Panc1 (cell line): ENCODE data around the gene MRPL10. TPM values are rescaled to one million over a fixed set of nuclear protein-coding genes. Genes with fewer than 3 reads are reported as not detected.
A peak's percentile ranks its signal among the peaks of the same experiment; 100 is the strongest.

Source experiments
- ATAC-seq: fragments of 200-7000 bp; cut with Tn5 transposase; 2 replicates; pipeline ENCODE4 v1.9.1; 2020; ENCODE audit warnings: mild to moderate bottlenecking, moderate library complexity
- BruUV-seq: library from RNA; stranded (reverse); fragments of 400-500 nt; replicated peaks from 2 replicates; lab custom pipeline; 2021; lab: Mats Ljungman, UMichigan
- CTCF ChIA-PET: fragments of 300-600 bp; sonication (Branson Sonifier 250); formaldehyde crosslinking; loops from one replicate; lab custom pipeline; 2022; ENCODE audit warnings: antibody characterized with exemption; lab: Charles Lee
- POLR2A ChIA-PET: fragments of 300-600 bp; sonication (Branson Sonifier 250); formaldehyde crosslinking; loops from one replicate; lab custom pipeline; 2022; ENCODE audit warnings: antibody characterized with exemption; lab: Charles Lee
- DNase-seq: peaks from one replicate; pipeline ENCODE4 v3.0.0-alpha.2; 2010; ENCODE audit warnings: low read depth, low spot score
- H3K27ac ChIP-seq: 2 replicates; pipeline ENCODE4 v1.5.1; 2011; ENCODE audit warnings: mild to moderate bottlenecking, low read length, inconsistent platforms
- H3K27me3 ChIP-seq: fragments of 200-500 bp; sonication (Bioruptor generic); 2 replicates; pipeline ENCODE4 v1.6.0; 2014; ENCODE audit warnings: low read length, inconsistent platforms; ENCODE audit not compliant: control insufficient read depth, insufficient read depth
- H3K36me3 ChIP-seq: fragments of 200-500 bp; sonication (Bioruptor generic); 2 replicates; pipeline ENCODE4 v1.5.1; 2014; ENCODE audit warnings: inconsistent platforms, mild to moderate bottlenecking, low read length, moderate library complexity; ENCODE audit not compliant: control insufficient read depth, insufficient read depth
- H3K4me1 ChIP-seq: 2 replicates; pipeline ENCODE4 v1.5.1; 2011; ENCODE audit warnings: inconsistent platforms, mild to moderate bottlenecking, low read length, moderate library complexity; ENCODE audit not compliant: control insufficient read depth, insufficient read depth
- H3K4me3 ChIP-seq, 2 experiments: 2 replicates each; pipeline ENCODE4 v1.5.1; 2011 to 2012; ENCODE audit warnings: low read depth in 2 of 2, low read length in 2 of 2, mild to moderate bottlenecking in 2 of 2, inconsistent platforms in 1 of 2, moderate library complexity in 1 of 2
- H3K9me3 ChIP-seq: fragments of 200-500 bp; sonication (Bioruptor generic); 2 replicates; pipeline ENCODE4 v1.5.1; 2014; ENCODE audit warnings: low read depth, mild to moderate bottlenecking, inconsistent platforms, low read length, moderate library complexity; ENCODE audit not compliant: control insufficient read depth, insufficient read depth
- POLR2AphosphoS5 ChIP-seq: IDR thresholded peaks from 2 replicates; pipeline ENCODE4 v1.6.1; 2012; ENCODE audit warnings: mild to moderate bottlenecking, low read depth, low read length, moderate library complexity
- SIN3A ChIP-seq: IDR thresholded peaks from 2 replicates; pipeline ENCODE4 v1.6.1; 2012; ENCODE audit warnings: low read depth, mild to moderate bottlenecking, low read length, moderate library complexity, borderline replicate concordance; ENCODE audit not compliant: insufficient read depth
- TCF7L2 ChIP-seq: IDR thresholded peaks from 2 replicates; pipeline ENCODE4 v1.6.1; 2011; ENCODE audit warnings: mild to moderate bottlenecking, low read depth, low read length, inconsistent platforms
- in situ Hi-C: cut with HindIII; loops from 2 replicates; pipeline ENCODE4 v1.10.0; 2016; ENCODE audit warnings: low sequenced_read_pairs, low pct_unique_long_range_greater_than_20kb
- intact Hi-C: fragments of 100-400 bp; cut with micrococcal nuclease; formaldehyde crosslinking; loops from one replicate; pipeline ENCODE4 v1.10.0; 2022; ENCODE audit not compliant: unreplicated experiment
- total RNA-seq: library from RNA; stranded (reverse); gene quantifications from one replicate; pipeline ENCODE4 v1.2.1, GENCODE V29; 2021; ENCODE audit not compliant: unreplicated experiment
- TF ChIP-seq, protein P1 (sequence below): fragments of 450-650 bp; IDR thresholded peaks from 2 replicates; pipeline ENCODE4 v1.5.1; 2017; ENCODE audit warnings: mild to moderate bottlenecking
- TF ChIP-seq, protein P2 (sequence below), 2 experiments: IDR thresholded peaks; 2 replicates each; pipeline ENCODE4 v1.6.1; 2011 to 2012; ENCODE audit warnings: low read depth in 2 of 2, control low read depth in 1 of 2, low read length in 1 of 2, mild to moderate bottlenecking in 1 of 2, moderate library complexity in 1 of 2; ENCODE audit not compliant: insufficient read depth in 1 of 2

MRPL10 gene
- total RNA-seq, 1 experiment from 2014 or later, result 41.9 TPM

- intact Hi-C loops (no loop called here), in situ Hi-C loops (no loop called here)
- ATAC-seq (no peak), DNase-seq (no peak)
- no peaks in the 10 kb centered on the region for H3K9me3 ChIP-seq
- no peaks in the 10 kb centered on the region for H3K36me3 ChIP-seq
- TF ChIP-seq SIN3A (no peak), TCF7L2 (no peak), POLR2AphosphoS5 (no peak)
- TF ChIP-seq, protein P1, sequence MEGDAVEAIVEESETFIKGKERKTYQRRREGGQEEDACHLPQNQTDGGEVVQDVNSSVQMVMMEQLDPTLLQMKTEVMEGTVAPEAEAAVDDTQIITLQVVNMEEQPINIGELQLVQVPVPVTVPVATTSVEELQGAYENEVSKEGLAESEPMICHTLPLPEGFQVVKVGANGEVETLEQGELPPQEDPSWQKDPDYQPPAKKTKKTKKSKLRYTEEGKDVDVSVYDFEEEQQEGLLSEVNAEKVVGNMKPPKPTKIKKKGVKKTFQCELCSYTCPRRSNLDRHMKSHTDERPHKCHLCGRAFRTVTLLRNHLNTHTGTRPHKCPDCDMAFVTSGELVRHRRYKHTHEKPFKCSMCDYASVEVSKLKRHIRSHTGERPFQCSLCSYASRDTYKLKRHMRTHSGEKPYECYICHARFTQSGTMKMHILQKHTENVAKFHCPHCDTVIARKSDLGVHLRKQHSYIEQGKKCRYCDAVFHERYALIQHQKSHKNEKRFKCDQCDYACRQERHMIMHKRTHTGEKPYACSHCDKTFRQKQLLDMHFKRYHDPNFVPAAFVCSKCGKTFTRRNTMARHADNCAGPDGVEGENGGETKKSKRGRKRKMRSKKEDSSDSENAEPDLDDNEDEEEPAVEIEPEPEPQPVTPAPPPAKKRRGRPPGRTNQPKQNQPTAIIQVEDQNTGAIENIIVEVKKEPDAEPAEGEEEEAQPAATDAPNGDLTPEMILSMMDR, result no peak
- TF ChIP-seq, protein P2, sequence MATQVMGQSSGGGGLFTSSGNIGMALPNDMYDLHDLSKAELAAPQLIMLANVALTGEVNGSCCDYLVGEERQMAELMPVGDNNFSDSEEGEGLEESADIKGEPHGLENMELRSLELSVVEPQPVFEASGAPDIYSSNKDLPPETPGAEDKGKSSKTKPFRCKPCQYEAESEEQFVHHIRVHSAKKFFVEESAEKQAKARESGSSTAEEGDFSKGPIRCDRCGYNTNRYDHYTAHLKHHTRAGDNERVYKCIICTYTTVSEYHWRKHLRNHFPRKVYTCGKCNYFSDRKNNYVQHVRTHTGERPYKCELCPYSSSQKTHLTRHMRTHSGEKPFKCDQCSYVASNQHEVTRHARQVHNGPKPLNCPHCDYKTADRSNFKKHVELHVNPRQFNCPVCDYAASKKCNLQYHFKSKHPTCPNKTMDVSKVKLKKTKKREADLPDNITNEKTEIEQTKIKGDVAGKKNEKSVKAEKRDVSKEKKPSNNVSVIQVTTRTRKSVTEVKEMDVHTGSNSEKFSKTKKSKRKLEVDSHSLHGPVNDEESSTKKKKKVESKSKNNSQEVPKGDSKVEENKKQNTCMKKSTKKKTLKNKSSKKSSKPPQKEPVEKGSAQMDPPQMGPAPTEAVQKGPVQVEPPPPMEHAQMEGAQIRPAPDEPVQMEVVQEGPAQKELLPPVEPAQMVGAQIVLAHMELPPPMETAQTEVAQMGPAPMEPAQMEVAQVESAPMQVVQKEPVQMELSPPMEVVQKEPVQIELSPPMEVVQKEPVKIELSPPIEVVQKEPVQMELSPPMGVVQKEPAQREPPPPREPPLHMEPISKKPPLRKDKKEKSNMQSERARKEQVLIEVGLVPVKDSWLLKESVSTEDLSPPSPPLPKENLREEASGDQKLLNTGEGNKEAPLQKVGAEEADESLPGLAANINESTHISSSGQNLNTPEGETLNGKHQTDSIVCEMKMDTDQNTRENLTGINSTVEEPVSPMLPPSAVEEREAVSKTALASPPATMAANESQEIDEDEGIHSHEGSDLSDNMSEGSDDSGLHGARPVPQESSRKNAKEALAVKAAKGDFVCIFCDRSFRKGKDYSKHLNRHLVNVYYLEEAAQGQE (IDR thresholded peaks at IDR 0.05; ENCODE audit: insufficient read depth in 1 of 2, low read depth in 2 of 2, low read length in 1 of 2), result no peak
- no TSS peak for BruUV-seq
- no peak overlapping the region for H3K27ac ChIP-seq
- ChIA-PET CTCF (no interaction called here), POLR2A (no interaction called here)
- no peaks in the 10 kb centered on the region for H3K27me3 ChIP-seq
- peaks cover 6% of the 10 kb centered on the region; the same call in 1 of the 2 replicates for H3K4me1 ChIP-seq
- H3K4me3 ChIP-seq, result no peak overlapping the region
Measured at GRCh38 chr17:47810901-47811635, 20.3 kb downstream of the MRPL10 start.

GRCh38 chr17:47810200-47810821 lies 21.0 kb downstream of the MRPL10 start:
- Histone ChIP-seq H3K27me3 (no peaks in the 10 kb centered on the region), H3K4me3 (no peak overlapping the region), H3K9me3 (no peaks in the 10 kb centered on the region), H3K36me3 (no peaks in the 10 kb centered on the region), H3K27ac (no peak overlapping the region), H3K4me1 (peaks cover 6% of the 10 kb centered on the region; the same call in 1 of the 2 replicates)
- POLR2A ChIA-PET, result no interaction called here
- in situ Hi-C loops (no loop called here), intact Hi-C loops (no loop called here)
- CTCF ChIA-PET, result interaction anchor here (0.7 kb wide), 1 partner anchor 133 kb away, joined by 6 read pairs; no protein-coding TSS in a partner anchor
- TF ChIP-seq, protein P1, result no peak
- TF ChIP-seq POLR2AphosphoS5 (no peak), TCF7L2 (no peak), SIN3A (no peak)
- TF ChIP-seq, protein P2 (IDR thresholded peaks at IDR 0.05; ENCODE audit: insufficient read depth in 1 of 2, low read depth in 2 of 2, low read length in 1 of 2), result no peak
- DNase-seq (peak; percentile 52), ATAC-seq (peak; percentile 71)
- no TSS peak for BruUV-seq
